Measurements from ENCODE around the gene TNP2.

DNA sequence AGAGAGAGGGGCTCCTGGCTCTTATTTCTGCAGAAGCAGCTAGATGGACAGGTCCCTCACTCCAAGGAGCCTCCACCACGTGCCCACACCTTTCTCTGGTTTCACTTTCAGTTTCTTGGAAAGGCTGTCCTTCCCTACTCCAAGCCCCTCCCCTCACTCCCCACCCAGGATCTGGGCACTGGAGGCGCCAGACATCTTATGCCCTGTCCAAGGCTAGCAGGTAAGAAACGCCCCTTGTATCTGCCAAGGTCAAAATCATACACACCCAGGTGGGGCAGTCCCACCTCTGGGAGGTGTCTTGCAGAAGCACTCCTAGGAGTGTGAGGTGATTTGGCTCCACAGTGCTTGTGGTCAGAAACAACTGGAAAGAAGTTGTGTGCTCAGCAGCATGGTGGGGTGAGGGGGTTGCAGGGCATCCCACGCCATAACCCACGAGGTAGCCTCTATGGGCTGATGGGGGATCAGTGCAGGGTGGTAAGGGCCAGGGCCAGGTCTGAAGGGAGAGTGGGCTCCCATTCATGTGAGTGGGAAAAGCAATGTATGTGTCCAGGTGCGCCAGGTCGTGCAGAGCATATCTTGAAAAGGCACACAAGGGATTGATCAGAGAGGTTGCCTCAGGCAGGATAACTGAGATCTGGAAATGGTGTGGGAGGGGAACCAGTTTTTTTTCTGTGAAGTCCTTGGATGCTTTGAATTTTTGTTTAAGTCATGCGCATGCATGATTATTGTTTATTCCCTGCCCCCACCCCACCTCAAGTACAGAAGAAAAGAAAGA is 43.8 kb upstream of the TNP2 start:
- TF ChIP-seq, protein P1, sequence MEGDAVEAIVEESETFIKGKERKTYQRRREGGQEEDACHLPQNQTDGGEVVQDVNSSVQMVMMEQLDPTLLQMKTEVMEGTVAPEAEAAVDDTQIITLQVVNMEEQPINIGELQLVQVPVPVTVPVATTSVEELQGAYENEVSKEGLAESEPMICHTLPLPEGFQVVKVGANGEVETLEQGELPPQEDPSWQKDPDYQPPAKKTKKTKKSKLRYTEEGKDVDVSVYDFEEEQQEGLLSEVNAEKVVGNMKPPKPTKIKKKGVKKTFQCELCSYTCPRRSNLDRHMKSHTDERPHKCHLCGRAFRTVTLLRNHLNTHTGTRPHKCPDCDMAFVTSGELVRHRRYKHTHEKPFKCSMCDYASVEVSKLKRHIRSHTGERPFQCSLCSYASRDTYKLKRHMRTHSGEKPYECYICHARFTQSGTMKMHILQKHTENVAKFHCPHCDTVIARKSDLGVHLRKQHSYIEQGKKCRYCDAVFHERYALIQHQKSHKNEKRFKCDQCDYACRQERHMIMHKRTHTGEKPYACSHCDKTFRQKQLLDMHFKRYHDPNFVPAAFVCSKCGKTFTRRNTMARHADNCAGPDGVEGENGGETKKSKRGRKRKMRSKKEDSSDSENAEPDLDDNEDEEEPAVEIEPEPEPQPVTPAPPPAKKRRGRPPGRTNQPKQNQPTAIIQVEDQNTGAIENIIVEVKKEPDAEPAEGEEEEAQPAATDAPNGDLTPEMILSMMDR (IDR thresholded peaks at IDR 0.05; ENCODE audit: borderline replicate concordance, extremely low read depth, low read length, poor library complexity, severe bottlenecking): no peak
- TF ChIP-seq EZH2 (IDR thresholded peaks at IDR 0.05; ENCODE audit: borderline replicate concordance, low read depth, low read length, severe bottlenecking): no peak
